A549 treated with dexamethasone at 1 μM for 4 hours (cell line): Measurements from ENCODE around the gene AMIGO3. TPM values are rescaled to one million over a fixed set of nuclear protein-coding genes. Genes with fewer than 3 reads are reported as not detected.

Experiments used
- total RNA-seq: library from RNA; stranded (reverse); fragments of 200-300 nt; extraction: Qiagen RNA extraction; gene quantifications from 5 replicates; pipeline ENCODE4 v1.2.3, GENCODE V29; 2022

The AMIGO3 gene
- total RNA-seq = 0.09 to 0.83 TPM (median 0.49 TPM) in 5 replicates

GRCh38 chr3:49719214-49719884, at the start of gene AMIGO3:
TSS of gene AMIGO3 (minus strand) at chr3:49719684. CDS start at chr3:49719465, 219 bp downstream.

GRCh38 chr3:49723628-49724551, 4.4 kb upstream of the AMIGO3 start, which contains the start of gene GMPPB:
TSS of gene GMPPB (minus strand) at chr3:49723951. CDS start at chr3:49723726, 225 bp downstream.

GRCh38 chr3:49689046-49689907, 30.2 kb downstream of the AMIGO3 start, which contains the start of the genes MST1 and RNF123:
TSS of gene MST1 (minus strand) at chr3:49689474. CDS start at chr3:49688691, 783 bp downstream.
TSS of gene RNF123 (plus strand) at chr3:49689557. CDS start at chr3:49691166, 1,609 bp downstream.

GRCh38 chr3:49673715-49674496, 45.6 kb downstream of the AMIGO3 start, which contains the start of gene APEH:
TSS of gene APEH (plus strand) at chr3:49674351. CDS start at chr3:49674402, 51 bp downstream.

Other genes starting within 250 kb of the AMIGO3 start
- gene DAG1, start 249.4 kb downstream of the AMIGO3 start, total RNA-seq = 47.5 to 69.1 TPM (median 68.3 TPM) in 5 replicates
- 0.11 to 0.26 TPM (median 0.22 TPM) in 5 replicates for gene BSN, start 165.2 kb downstream of the AMIGO3 start, total RNA-seq
- 53.9 to 74.4 TPM (median 69.9 TPM) in 5 replicates for gene APEH, start 45.3 kb downstream of the AMIGO3 start, total RNA-seq
- gene MST1, start 30.2 kb downstream of the AMIGO3 start, total RNA-seq = 0.83 to 2.4 TPM (median 1.4 TPM) in 5 replicates
- 8.5 to 16.5 TPM (median 14.4 TPM) in 5 replicates for gene RNF123, start 30.1 kb downstream of the AMIGO3 start, total RNA-seq
- 12.4 to 19.0 TPM (median 17.7 TPM) in 5 replicates for gene GMPPB, start 4.3 kb upstream of the AMIGO3 start, total RNA-seq
- 18.6 to 23.7 TPM (median 22.4 TPM) in 5 replicates for gene IP6K1, start 66.9 kb upstream of the AMIGO3 start, total RNA-seq
- gene CDHR4, start 80.2 kb upstream of the AMIGO3 start, total RNA-seq = 0.15 to 0.26 TPM (median 0.24 TPM) in 5 replicates
- gene INKA1, start 83.6 kb upstream of the AMIGO3 start, total RNA-seq = 1.6 to 2.2 TPM (median 2.0 TPM) in 5 replicates
- 0.25 to 0.72 TPM (median 0.26 TPM) in 5 replicates for gene UBA7, start 94.3 kb upstream of the AMIGO3 start, total RNA-seq
- 7.5 to 12.4 TPM (median 11.7 TPM) in 5 replicates for gene TRAIP, start 136.9 kb upstream of the AMIGO3 start, total RNA-seq
- 0.15 to 0.32 TPM (median 0.21 TPM) in 5 replicates for gene CAMKV, start 150.2 kb upstream of the AMIGO3 start, total RNA-seq
- gene MST1R, start 184.2 kb upstream of the AMIGO3 start, total RNA-seq = 3.6 to 6.7 TPM (median 6.1 TPM) in 5 replicates
- 5.1 to 9.3 TPM (median 8.0 TPM) in 5 replicates for gene MON1A, start 210.1 kb upstream of the AMIGO3 start, total RNA-seq
- 24.8 to 27.8 TPM (median 25.9 TPM) in 5 replicates for gene RBM6, start 220.5 kb upstream of the AMIGO3 start, total RNA-seq